Mesendoderm (in vitro differentiated cells): ENCODE measurements around the gene PACSIN2.
A peak's percentile ranks its signal among the peaks of the same experiment; 100 is the strongest.

ENCODE experiments used
- DNase-seq: peaks from one replicate; pipeline ENCODE4 v3.0.0; 2013
- H2AK5ac ChIP-seq: 2 replicates; pipeline ENCODE4 v1.6.1; 2013; ENCODE audit warnings: low read length, inconsistent platforms
- H2BK120ac ChIP-seq: 2 replicates; pipeline ENCODE4 v1.6.1; 2013; ENCODE audit warnings: low read depth, mild to moderate bottlenecking, low read length, moderate library complexity, mixed read lengths
- H2BK15ac ChIP-seq: replicated peaks from 2 replicates; pipeline ENCODE4 v1.6.1; 2013; ENCODE audit warnings: low read depth, mild to moderate bottlenecking, moderate library complexity
- H2BK5ac ChIP-seq: 2 replicates; pipeline ENCODE4 v1.6.1; 2013; ENCODE audit warnings: low read length, inconsistent platforms
- H3K18ac ChIP-seq: 2 replicates; pipeline ENCODE4 v1.6.1; 2013; ENCODE audit warnings: mild to moderate bottlenecking, low read length, mixed read lengths
- H3K23ac ChIP-seq: one replicate; pipeline ENCODE4 v1.6.1; 2013; ENCODE audit warnings: low read length
- H3K27ac ChIP-seq: 2 replicates; pipeline ENCODE4 v1.5.1; 2013; ENCODE audit warnings: low read depth, mild to moderate bottlenecking, inconsistent platforms, low read length, moderate library complexity
- H3K27me3 ChIP-seq: 2 replicates; pipeline ENCODE4 v1.6.1; 2013; ENCODE audit warnings: low read length, control low read depth, mild to moderate bottlenecking, inconsistent platforms; ENCODE audit not compliant: insufficient read depth, poor library complexity
- H3K36me3 ChIP-seq: 2 replicates; pipeline ENCODE4 v1.6.1; 2013; ENCODE audit warnings: low read length, inconsistent platforms; ENCODE audit not compliant: control insufficient read depth, insufficient read depth
- H3K4ac ChIP-seq: one replicate; pipeline ENCODE4 v1.6.1; 2013; ENCODE audit warnings: low read depth, mild to moderate bottlenecking, low read length, moderate library complexity
- H3K4me1 ChIP-seq: 2 replicates; pipeline ENCODE4 v1.6.1; 2013; ENCODE audit warnings: low read depth, low read length, inconsistent platforms; ENCODE audit not compliant: control insufficient read depth
- H3K4me2 ChIP-seq: 2 replicates; pipeline ENCODE4 v1.6.1; 2013; ENCODE audit warnings: low read length
- H3K4me3 ChIP-seq: 2 replicates; pipeline ENCODE4 v1.5.1; 2013; ENCODE audit warnings: mild to moderate bottlenecking, low read length
- H3K56ac ChIP-seq: one replicate; pipeline ENCODE4 v1.6.1; 2013; ENCODE audit warnings: low read length
- H3K79me1 ChIP-seq: 2 replicates; pipeline ENCODE4 v1.6.1; 2013; ENCODE audit warnings: low read length, inconsistent platforms
- H3K79me2 ChIP-seq: 2 replicates; pipeline ENCODE4 v1.6.1; 2013; ENCODE audit warnings: mild to moderate bottlenecking, low read length; ENCODE audit not compliant: control insufficient read depth, insufficient read depth
- H3K9ac ChIP-seq: 2 replicates; pipeline ENCODE4 v1.6.1; 2013; ENCODE audit warnings: low read length, inconsistent platforms
- H4K5ac ChIP-seq: one replicate; pipeline ENCODE4 v1.6.1; 2013; ENCODE audit warnings: low read length
- H4K8ac ChIP-seq: one replicate; pipeline ENCODE4 v1.6.1; 2013; ENCODE audit warnings: low read depth, mild to moderate bottlenecking, control low read depth, low read length, moderate library complexity
- WGBS: extraction: QIAGEN DNeasy Blood & Tissue Kit; methylation state at CpG from one replicate; pipeline ENCODE4 v1.1.7; 2013; ENCODE audit warnings: low lambda C conversion rate, missing lambda C conversion rate; ENCODE audit not compliant: insufficient coverage; ENCODE audit errors: extremely low coverage; 5-methylcytosine and 5-hydroxymethylcytosine counted together

The PACSIN2 gene

GRCh38 chr22:42887523-42888507 is 127.1 kb downstream of the PACSIN2 start:
- Histone ChIP-seq H3K9ac (no peak overlapping the region), H2BK5ac (no peak overlapping the region), H3K4me3 (no peak overlapping the region), H3K79me1 (peaks cover 2% of the 10 kb centered on the region), H3K56ac (no peak overlapping the region), H3K27me3 (no peaks in the 10 kb centered on the region), H2BK120ac (no peak overlapping the region), H3K23ac (no peak overlapping the region), H2BK15ac (no peak overlapping the region), H3K18ac (no peak overlapping the region), H4K8ac (no peak overlapping the region), H3K4ac (no peak overlapping the region), H3K4me1 (peaks cover 11% of the 10 kb centered on the region), H2AK5ac (no peak overlapping the region), H4K5ac (no peak overlapping the region), H3K4me2 (no peak overlapping the region), H3K27ac (no peak overlapping the region), H3K36me3 (peaks cover 18% of the 10 kb centered on the region), H3K79me2 (no peaks in the 10 kb centered on the region)
- no CpG with 5 or more reads among the region's 14 CpGs for WGBS
- DNase-seq = no peak

DNA sequence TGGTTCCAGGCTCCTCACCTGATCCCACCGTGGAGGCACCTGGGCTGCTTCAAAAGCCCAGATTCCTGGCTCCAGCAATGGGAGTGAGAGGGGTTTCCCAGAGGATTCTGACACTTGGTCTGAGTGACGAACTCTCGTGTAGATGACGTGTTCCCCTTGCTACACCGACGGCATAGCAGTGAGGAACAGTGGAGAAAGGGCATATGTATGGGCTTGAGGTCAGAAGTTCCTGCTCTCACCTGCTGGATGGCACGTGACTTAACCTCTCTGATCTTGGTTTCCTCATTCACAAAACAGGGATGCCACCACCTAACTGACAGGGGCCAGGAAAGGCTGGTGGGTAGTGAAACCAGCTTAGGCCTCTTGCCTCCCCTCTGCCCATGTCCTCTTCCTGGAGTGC is 127.8 kb downstream of the PACSIN2 start:
- Histone ChIP-seq H3K36me3 (peaks cover 18% of the 10 kb centered on the region), H2BK120ac (no peak overlapping the region), H3K4ac (no peak overlapping the region), H2AK5ac (no peak overlapping the region), H3K4me2 (no peak overlapping the region), H3K4me1 (peaks cover 11% of the 10 kb centered on the region), H3K9ac (no peak overlapping the region), H3K4me3 (no peak overlapping the region), H4K8ac (no peak overlapping the region), H3K18ac (no peak overlapping the region), H3K56ac (no peak overlapping the region), H3K79me1 (peaks cover 2% of the 10 kb centered on the region), H2BK5ac (no peak overlapping the region), H3K27ac (no peak overlapping the region), H3K79me2 (no peaks in the 10 kb centered on the region), H3K27me3 (no peaks in the 10 kb centered on the region), H3K23ac (no peak overlapping the region), H2BK15ac (no peak overlapping the region), H4K5ac (no peak overlapping the region)
- DNase-seq = no peak
- no CpG with 5 or more reads among the region's 7 CpGs for WGBS

- Histone ChIP-seq H3K27ac (peak overlapping the region; percentile 79), H3K56ac (peak overlapping the region; percentile 67), H3K27me3 (no peaks in the 10 kb centered on the region), H2BK5ac (peak overlapping the region; percentile 59), H3K4me1 (peaks cover 11% of the 10 kb centered on the region), H3K36me3 (peaks cover 16% of the 10 kb centered on the region), H2AK5ac (no peak overlapping the region), H3K79me1 (peaks cover 2% of the 10 kb centered on the region), H2BK120ac (no peak overlapping the region), H4K5ac (no peak overlapping the region), H3K4me3 (no peak overlapping the region), H3K4ac (no peak overlapping the region), H3K79me2 (no peaks in the 10 kb centered on the region), H3K18ac (peak overlapping the region; percentile 1), H2BK15ac (no peak overlapping the region), H3K4me2 (no peak overlapping the region), H4K8ac (no peak overlapping the region), H3K9ac (no peak overlapping the region), H3K23ac (peak overlapping the region; percentile 80)
- peak; percentile 57 for DNase-seq
- no CpG with 5 or more reads among the region's 9 CpGs for WGBS
Measured at GRCh38 chr22:42885446-42885845, 129.5 kb downstream of the PACSIN2 start.

- no peak overlapping the region for H3K4me2 ChIP-seq
- H3K9ac ChIP-seq = no peak overlapping the region
- H3K79me2 ChIP-seq = no peaks in the 10 kb centered on the region
- H3K79me1 ChIP-seq = peaks cover 2% of the 10 kb centered on the region
- H3K56ac ChIP-seq = peak overlapping the region; percentile 58
- peak overlapping the region; percentile 79 for H3K27ac ChIP-seq
- no peak overlapping the region for H2AK5ac ChIP-seq
- peaks cover 16% of the 10 kb centered on the region for H3K36me3 ChIP-seq
- peak overlapping the region; percentile 4 for H3K4ac ChIP-seq
- DNase-seq = peak; percentile 89
- H3K27me3 ChIP-seq = no peaks in the 10 kb centered on the region
- H4K8ac ChIP-seq = no peak overlapping the region
- no peak overlapping the region for H2BK120ac ChIP-seq
- WGBS = no CpG with 5 or more reads among the region's 7 CpGs
- no peak overlapping the region for H2BK15ac ChIP-seq
- H2BK5ac ChIP-seq = peak overlapping the region; percentile 22
- no peak overlapping the region for H3K4me3 ChIP-seq
- no peak overlapping the region for H4K5ac ChIP-seq
- H3K4me1 ChIP-seq = peaks cover 11% of the 10 kb centered on the region
- peak overlapping the region; percentile 2 for H3K18ac ChIP-seq
- H3K23ac ChIP-seq = no peak overlapping the region
Measured at GRCh38 chr22:42884616-42885375, 130.2 kb downstream of the PACSIN2 start.

DNA sequence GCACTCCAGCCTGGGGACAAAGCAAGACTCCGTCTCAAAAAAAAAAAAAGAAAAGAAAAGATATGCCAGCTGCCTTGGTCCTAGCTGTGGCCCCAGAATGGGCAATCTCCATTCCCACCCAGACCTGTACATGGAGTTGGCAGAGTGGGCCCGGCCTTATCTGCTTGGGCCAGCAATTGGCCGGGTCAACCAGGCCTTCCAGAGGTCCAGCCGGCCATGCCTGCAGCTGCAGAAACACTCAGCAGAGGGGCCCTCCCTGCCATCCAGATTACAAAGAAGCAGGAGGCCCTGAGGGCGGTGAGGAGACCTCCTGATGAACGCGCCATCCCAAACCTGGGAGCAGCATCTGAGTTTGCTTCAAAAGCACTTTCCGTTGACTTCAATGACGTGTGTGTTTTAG is 131.0 kb downstream of the PACSIN2 start:
- no peak overlapping the region for H3K18ac ChIP-seq
- no peak overlapping the region for H3K4ac ChIP-seq
- DNase-seq = no peak
- H3K23ac ChIP-seq = no peak overlapping the region
- H3K79me2 ChIP-seq = no peaks in the 10 kb centered on the region
- H4K5ac ChIP-seq = no peak overlapping the region
- H3K9ac ChIP-seq = no peak overlapping the region
- no peak overlapping the region for H2BK120ac ChIP-seq
- H2BK5ac ChIP-seq = no peak overlapping the region
- WGBS = no CpG with 5 or more reads among the region's 9 CpGs
- H3K4me2 ChIP-seq = no peak overlapping the region
- no peak overlapping the region for H2BK15ac ChIP-seq
- H3K56ac ChIP-seq = no peak overlapping the region
- H3K27me3 ChIP-seq = no peaks in the 10 kb centered on the region
- H4K8ac ChIP-seq = no peak overlapping the region
- H3K36me3 ChIP-seq = peaks cover 16% of the 10 kb centered on the region
- no peak overlapping the region for H3K4me3 ChIP-seq
- H3K79me1 ChIP-seq = peaks cover 2% of the 10 kb centered on the region
- no peak overlapping the region for H3K27ac ChIP-seq
- H2AK5ac ChIP-seq = no peak overlapping the region
- peaks cover 11% of the 10 kb centered on the region for H3K4me1 ChIP-seq
